Measurements from ENCODE around the gene PSG2.
"Not testable (repeated sequence)": the region's sequence is repeated elsewhere in the genome, so short reads cannot be mapped to it uniquely, and the experiment has no call there.

DNA sequence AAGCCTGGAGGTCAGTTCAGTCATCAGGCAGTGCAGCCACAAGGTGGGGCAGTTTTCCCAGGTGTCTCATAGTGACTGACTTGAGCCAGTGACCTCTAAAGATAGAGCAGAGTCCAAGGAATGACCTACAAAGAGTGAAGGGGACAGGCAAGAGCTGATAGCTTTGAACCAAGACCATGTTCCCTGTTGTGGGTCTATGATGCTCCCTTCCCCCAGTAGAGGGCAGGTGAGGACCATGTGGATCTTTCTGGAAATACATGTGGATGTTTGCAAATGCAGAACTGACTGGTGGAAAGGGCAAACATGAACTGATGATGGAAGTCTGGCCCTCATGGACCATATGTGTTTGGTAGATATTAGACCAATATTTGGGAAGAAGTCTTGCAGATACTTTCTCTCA is 62.9 kb downstream of the PSG2 start:
- TF ChIP-seq, protein P1, sequence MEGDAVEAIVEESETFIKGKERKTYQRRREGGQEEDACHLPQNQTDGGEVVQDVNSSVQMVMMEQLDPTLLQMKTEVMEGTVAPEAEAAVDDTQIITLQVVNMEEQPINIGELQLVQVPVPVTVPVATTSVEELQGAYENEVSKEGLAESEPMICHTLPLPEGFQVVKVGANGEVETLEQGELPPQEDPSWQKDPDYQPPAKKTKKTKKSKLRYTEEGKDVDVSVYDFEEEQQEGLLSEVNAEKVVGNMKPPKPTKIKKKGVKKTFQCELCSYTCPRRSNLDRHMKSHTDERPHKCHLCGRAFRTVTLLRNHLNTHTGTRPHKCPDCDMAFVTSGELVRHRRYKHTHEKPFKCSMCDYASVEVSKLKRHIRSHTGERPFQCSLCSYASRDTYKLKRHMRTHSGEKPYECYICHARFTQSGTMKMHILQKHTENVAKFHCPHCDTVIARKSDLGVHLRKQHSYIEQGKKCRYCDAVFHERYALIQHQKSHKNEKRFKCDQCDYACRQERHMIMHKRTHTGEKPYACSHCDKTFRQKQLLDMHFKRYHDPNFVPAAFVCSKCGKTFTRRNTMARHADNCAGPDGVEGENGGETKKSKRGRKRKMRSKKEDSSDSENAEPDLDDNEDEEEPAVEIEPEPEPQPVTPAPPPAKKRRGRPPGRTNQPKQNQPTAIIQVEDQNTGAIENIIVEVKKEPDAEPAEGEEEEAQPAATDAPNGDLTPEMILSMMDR (IDR thresholded peaks at IDR 0.05), result not testable (repeated sequence)
- not testable (repeated sequence) for TF ChIP-seq POLR2A, POLR2AphosphoS5 (IDR thresholded peaks at IDR 0.05)

All from breast epithelium (tissue), 3 donors.